ENCODE data around the gene HIPK2.

HIPK2 gene

GRCh38 chr7:139526578-139527544 lies 250.9 kb downstream of the HIPK2 start:
- no peak for DNase-seq

- DNase-seq = no peak
These were observed 252.0 kb downstream of the HIPK2 start for GRCh38 chr7:139525750-139526149.

- DNase-seq = no peak
These were observed 252.6 kb downstream of the HIPK2 start for GRCh38 chr7:139525239-139525638.

GRCh38 chr7:139523968-139524815 lies 253.6 kb downstream of the HIPK2 start:
- DNase-seq = no peak

GRCh38 chr7:139523199-139523941 lies 254.4 kb downstream of the HIPK2 start, which contains the start of gene CLEC2L:
Gene CLEC2L, plus strand, starts transcription at chr7:139523685. Its CDS starts 243 bp downstream, at chr7:139523928.
- DNase-seq = no peak

- no peak for DNase-seq
These were observed 255.0 kb downstream of the HIPK2 start for GRCh38 chr7:139522830-139523198.

GRCh38 chr7:139521439-139521838 lies 256.4 kb downstream of the HIPK2 start:
- DNase-seq = no peak

- DNase-seq = no peak
These were observed 262.5 kb downstream of the HIPK2 start for GRCh38 chr7:139515266-139515665.
